GM19351 (cell line): ENCODE measurements around the gene GPD1L.
"Not testable (repeated sequence)": the region's sequence is repeated elsewhere in the genome, so short reads cannot be mapped to it uniquely, and the experiment has no call there.

Experiments used
- ATAC-seq: cut with Tn5 transposase; IDR thresholded peaks from one replicate; pipeline ENCODE4 v1.9.1; 2021; ENCODE audit warnings: mild to moderate bottlenecking, moderate library complexity; ENCODE audit not compliant: unreplicated experiment

The GPD1L gene

DNA sequence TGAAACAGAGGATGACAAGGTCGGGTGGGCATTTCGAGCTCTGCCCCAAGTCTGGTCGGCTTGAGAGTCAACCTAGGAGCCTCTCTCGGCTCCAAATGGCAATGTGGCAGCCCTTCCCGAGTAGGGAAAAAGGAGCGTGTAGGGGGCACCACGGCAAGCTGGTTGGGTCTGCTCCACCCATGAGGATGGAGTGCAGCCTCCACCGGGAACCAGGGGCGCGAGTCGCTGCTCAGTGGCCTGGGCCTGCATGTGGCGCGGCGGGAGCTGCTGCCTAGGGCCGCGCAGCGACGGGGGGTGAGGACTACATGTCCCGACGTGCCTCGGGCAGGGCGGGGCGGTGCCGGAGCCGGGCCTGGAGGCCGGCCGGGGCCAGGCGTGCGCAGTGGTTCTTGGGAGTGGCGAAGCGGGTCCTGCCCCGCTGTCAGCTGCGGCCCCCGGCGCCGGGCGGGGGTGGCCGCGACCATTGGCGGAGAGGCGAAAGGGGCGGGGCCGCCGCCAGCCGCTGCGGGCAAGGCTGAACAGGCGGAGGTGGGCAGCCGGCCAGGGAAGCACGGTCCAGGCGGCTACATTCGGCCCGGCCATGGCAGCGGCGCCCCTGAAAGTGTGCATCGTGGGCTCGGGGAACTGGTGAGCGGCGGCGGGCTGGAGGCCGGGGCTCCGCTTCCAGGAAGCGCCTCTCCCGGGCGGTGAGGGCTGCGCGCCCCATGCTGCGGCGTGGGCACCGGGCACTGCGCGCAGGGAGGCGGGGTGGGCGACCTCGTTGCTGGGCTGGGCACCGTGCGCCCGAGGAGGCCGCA is at the start of gene GPD1L:
TSS of gene GPD1L (plus strand) at position 489 of the 797 bp plus-strand sequence. CDS start at position 581, 92 bp downstream.
- ATAC-seq = peak; percentile 99

DNA sequence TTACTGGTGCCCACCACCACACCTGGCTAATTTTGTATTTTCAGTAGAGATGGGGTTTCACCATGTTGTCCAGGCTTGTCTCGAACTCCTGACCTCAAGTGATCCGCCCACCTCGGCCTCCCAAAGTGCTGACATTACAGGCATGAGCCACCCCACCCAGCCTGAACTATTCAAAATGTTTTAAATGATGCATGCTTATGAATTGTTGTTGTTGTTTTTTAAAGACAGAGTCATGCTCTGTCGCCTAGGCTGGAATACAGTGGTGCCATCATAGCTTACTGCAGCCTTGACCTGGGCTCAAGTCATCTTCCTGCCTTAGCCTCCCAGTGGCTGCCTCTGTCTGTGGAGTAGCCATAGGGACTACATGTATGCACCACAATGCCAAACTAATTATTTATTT is 48.0 kb upstream of the GPD1L start:
- ATAC-seq = not testable (repeated sequence)

GRCh38 chr3:32062950-32063582 is 43.4 kb upstream of the GPD1L start:
- ATAC-seq = no peak

DNA sequence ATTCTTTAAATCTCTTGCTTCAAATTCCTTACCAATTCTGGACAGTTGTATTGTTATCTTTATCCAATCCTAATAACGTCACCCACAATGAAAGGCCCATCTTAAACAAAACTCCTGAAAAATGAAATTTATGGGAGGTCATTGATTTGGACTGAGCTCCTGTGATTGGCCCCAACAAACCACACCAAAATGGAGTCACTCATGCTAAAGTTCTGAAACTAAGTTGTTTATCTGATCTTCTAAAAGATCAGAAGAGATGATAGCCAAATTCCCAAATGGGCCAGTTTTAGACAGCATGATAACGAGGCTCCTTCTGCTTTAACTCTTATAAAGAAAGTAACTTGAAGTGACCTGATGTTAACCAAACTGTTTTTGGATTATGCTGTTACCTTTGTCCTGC is 39.7 kb upstream of the GPD1L start:
- ATAC-seq = no peak

DNA sequence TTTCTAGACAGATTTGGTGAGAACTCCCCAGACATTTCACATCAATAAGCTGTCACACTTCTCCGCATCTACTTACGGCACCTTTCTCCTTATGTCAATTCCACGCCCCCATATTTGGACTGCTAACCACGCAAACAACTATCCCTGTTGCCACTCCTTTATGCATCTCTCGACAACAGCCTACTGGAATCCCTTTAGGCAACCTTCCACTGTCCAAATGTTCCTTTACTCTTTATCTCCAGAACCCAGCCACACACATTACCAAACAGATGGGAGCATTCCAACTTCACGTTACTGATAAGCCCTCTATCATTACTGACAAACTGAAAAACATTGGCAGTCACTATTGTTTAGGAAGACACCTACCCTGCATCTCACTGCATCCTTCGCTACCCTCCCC is 32.2 kb upstream of the GPD1L start:
- not testable (repeated sequence) for ATAC-seq

GRCh38 chr3:32076566-32076965 is 29.9 kb upstream of the GPD1L start:
- no peak for ATAC-seq

GRCh38 chr3:32077260-32078084 is 28.9 kb upstream of the GPD1L start:
- no peak for ATAC-seq

GRCh38 chr3:32078085-32078634 is 28.3 kb upstream of the GPD1L start:
- no peak for ATAC-seq

DNA sequence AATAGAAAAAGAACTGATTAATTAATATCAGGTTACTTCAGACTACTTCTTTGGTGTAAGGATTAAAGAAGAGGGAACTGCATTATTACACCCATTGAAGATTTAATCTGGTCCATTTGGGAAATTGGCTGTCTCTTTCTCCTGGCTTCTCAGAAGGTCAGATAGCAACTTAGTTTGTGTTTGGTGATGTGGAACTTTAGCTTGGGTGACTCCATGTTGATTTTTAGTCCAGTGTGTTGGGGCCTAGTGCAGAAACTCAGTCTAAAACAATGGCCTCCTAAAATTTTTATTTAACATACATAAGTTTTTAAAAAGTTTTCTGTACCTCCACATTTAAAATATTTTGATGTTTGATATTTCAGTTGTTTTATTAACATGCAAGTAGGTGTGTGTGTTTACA is 27.6 kb upstream of the GPD1L start:
- ATAC-seq = no peak

DNA sequence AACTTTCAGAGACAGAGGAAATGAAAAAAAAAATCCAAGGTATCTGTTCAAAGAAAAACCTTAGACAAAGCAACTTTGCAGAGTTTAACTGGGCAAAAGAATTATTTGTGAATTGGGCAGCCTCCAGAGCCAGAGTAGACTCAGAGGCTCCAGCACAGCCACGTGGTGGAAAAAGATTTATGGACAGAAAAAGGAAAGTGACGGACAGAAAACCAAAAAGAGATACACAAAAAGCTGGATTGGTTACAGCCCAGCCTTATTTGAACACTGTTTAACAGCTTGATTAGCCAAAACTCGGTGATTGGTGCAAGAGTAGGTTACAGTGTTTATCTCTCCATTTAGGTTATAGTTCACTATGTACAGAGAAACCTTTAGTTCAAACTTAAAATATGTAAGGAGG is 23.7 kb upstream of the GPD1L start:
- ATAC-seq = no peak

DNA sequence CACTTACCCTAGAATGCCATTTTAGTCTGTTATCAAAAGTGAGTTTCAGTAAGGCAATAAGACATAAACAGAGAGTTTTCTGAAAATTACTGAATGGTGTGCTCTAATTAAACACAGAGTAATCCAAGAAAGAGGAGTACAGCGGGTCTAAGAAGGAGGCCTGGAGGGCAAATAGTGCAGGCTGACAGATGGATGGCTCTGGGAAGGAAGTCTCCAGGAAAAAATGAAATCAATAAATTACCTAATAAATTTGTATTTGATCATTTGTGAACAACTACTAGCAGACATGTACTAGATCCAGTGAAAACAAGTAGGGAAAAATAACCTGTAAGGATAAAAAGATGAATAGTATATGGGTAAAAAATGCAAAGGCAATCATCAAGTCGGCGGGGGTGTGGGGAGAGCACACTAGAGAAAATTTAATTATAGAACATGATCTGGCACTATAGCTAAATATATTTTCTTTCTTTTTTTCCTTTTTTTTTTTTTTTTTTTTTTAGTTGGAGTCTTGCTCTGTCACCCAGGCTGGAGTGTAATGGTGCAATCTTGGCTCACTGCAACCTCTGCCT is 22.6 kb upstream of the GPD1L start:
- ATAC-seq = no peak

- no peak for ATAC-seq
Observed at GRCh38 chr3:32084870-32085269, 21.6 kb upstream of the GPD1L start.

- ATAC-seq = no peak
Observed at GRCh38 chr3:32086464-32086863, 20.0 kb upstream of the GPD1L start.

DNA sequence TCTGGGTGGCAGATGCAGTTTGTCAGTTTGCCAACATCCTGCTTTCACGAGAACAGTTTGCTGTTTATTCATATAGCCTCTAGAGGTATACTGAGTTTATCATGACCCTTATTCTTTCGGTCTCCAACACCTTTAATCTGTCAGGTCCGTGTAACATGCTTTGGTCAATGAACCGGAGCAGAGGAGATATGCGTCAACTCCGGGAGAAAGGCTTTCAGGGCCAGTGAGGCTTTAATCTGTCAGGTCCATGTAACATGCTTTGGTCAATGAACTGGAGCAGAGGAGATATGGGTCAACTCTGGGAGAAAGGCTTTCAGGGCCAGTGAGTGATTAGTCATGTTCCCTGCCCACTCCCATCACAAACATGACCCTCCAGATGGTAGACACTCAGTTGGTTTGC is 16.9 kb upstream of the GPD1L start:
- ATAC-seq = no peak

GRCh38 chr3:32093204-32093603 is 13.2 kb upstream of the GPD1L start:
- ATAC-seq = no peak

GRCh38 chr3:32095431-32095830 is 11.0 kb upstream of the GPD1L start:
- ATAC-seq = no peak

DNA sequence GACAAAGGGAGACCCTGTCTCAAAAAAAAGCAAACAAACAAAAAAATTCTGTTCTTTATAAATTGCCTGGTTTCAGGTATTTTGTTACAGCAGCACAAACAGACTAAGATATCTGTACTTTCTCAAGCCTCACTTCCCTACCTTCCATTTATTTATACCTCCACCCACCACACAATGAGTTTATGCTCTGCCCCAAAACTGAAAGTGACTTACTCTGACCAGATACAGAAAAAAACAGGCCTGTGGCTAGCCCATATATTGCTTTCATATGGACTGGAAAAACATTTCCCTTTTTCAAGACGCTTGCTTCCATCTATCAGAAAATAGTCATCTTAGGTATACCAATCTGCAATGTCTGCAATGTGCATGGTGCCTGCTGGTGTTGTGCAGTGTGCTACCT is 8.7 kb upstream of the GPD1L start:
- ATAC-seq = peak; percentile 94

DNA sequence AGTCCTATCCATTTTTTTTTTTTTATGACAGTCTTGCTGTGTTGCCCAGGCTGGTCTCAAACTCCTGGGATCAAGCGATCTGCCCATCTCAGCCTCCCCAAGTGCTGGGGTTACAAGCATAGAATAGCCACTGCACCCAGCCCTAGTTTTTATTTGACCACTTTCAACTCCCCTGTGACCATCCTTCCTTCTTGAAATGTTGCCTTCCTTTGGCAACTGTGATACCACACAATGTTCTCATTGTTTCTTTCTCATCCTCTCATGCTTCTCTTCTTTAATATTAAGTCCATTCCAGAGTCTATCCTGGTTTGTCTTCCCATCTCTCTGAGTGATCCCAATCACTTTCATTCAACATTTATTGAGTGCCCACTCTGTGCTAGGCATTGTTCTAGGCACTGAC is 7.9 kb upstream of the GPD1L start:
- no peak for ATAC-seq

GRCh38 chr3:32100465-32100864 is 6.0 kb upstream of the GPD1L start:
- ATAC-seq = no peak

DNA sequence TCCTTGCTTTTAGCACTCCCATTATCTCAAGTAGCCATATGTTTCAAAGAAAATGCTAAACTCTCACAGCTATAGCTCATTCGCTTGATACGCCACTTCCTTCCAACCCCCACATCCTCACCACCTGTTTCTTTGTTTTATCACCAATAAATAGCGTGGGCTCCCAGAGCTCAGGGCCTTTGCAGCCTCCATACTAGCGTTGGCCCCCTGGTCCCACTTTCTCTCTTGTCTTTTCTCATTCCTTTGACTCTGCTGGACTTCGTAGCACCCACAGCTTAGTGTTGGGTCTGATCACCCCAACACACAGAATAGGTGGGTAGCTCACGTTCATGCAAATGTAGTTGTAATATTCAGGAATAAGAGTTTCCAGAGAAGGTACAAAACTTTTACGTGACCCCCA is 4.1 kb upstream of the GPD1L start:
- no peak for ATAC-seq

GRCh38 chr3:32104492-32104891 is 1.9 kb upstream of the GPD1L start:
- no peak for ATAC-seq
